ENCODE data around the gene SERBP1.
"Not testable (repeated sequence)": the region's sequence is repeated elsewhere in the genome, so short reads cannot be mapped to it uniquely, and the experiment has no call there.

SERBP1 gene

GRCh38 chr1:67413101-67413500, 17.1 kb downstream of the SERBP1 start:
- in situ Hi-C loops (cut with HindIII; ENCODE audit: low sequenced_read_pairs) = not testable (repeated sequence)

GRCh38 chr1:67408148-67408547, 22.1 kb downstream of the SERBP1 start:
- in situ Hi-C loops (cut with HindIII; ENCODE audit: low sequenced_read_pairs) = loop anchor here (5.0 kb wide), 1 partner anchor 36 kb away; no protein-coding TSS in a partner anchor

GRCh38 chr1:67407498-67407897, 22.7 kb downstream of the SERBP1 start:
- in situ Hi-C loops (cut with HindIII; ENCODE audit: low sequenced_read_pairs) = loop anchor here (5.0 kb wide), 1 partner anchor 35 kb away; no protein-coding TSS in a partner anchor

- in situ Hi-C loops (cut with HindIII; ENCODE audit: low sequenced_read_pairs) = loop anchor here (5.0 kb wide), 1 partner anchor 33 kb away; no protein-coding TSS in a partner anchor
These were observed 24.5 kb downstream of the SERBP1 start for GRCh38 chr1:67405473-67406245.

- in situ Hi-C loops (cut with HindIII; ENCODE audit: low sequenced_read_pairs) = no loop called here
These were observed 26.0 kb downstream of the SERBP1 start for GRCh38 chr1:67404212-67404620.

GRCh38 chr1:67401443-67401842, 28.8 kb downstream of the SERBP1 start:
- in situ Hi-C loops (cut with HindIII; ENCODE audit: low sequenced_read_pairs) = no loop called here

- in situ Hi-C loops (cut with HindIII; ENCODE audit: low sequenced_read_pairs) = not testable (repeated sequence)
These were observed 30.0 kb downstream of the SERBP1 start for GRCh38 chr1:67400029-67400786.

GRCh38 chr1:67399199-67399993, 30.8 kb downstream of the SERBP1 start:
- in situ Hi-C loops (cut with HindIII; ENCODE audit: low sequenced_read_pairs) = no loop called here

GRCh38 chr1:67394548-67394947, 35.7 kb downstream of the SERBP1 start:
- in situ Hi-C loops (cut with HindIII; ENCODE audit: low sequenced_read_pairs) = no loop called here

GRCh38 chr1:67393737-67394136, 36.5 kb downstream of the SERBP1 start:
- in situ Hi-C loops (cut with HindIII; ENCODE audit: low sequenced_read_pairs) = no loop called here

- in situ Hi-C loops (cut with HindIII; ENCODE audit: low sequenced_read_pairs) = no loop called here
These were observed 37.0 kb downstream of the SERBP1 start for GRCh38 chr1:67393240-67393639.

GRCh38 chr1:67390041-67390887, 39.9 kb downstream of the SERBP1 start:
- in situ Hi-C loops (cut with HindIII; ENCODE audit: low sequenced_read_pairs) = no loop called here

- in situ Hi-C loops (cut with HindIII; ENCODE audit: low sequenced_read_pairs) = no loop called here
These were observed 46.1 kb downstream of the SERBP1 start for GRCh38 chr1:67383999-67384638.

- in situ Hi-C loops (cut with HindIII; ENCODE audit: low sequenced_read_pairs) = no loop called here
These were observed 47.9 kb downstream of the SERBP1 start for GRCh38 chr1:67382292-67382691.

GRCh38 chr1:67381154-67381553, 49.0 kb downstream of the SERBP1 start:
- in situ Hi-C loops (cut with HindIII; ENCODE audit: low sequenced_read_pairs) = no loop called here

- in situ Hi-C loops (cut with HindIII; ENCODE audit: low sequenced_read_pairs) = no loop called here
These were observed 52.9 kb downstream of the SERBP1 start for GRCh38 chr1:67377253-67377652.

- in situ Hi-C loops (cut with HindIII; ENCODE audit: low sequenced_read_pairs) = no loop called here
These were observed 53.8 kb downstream of the SERBP1 start for GRCh38 chr1:67376381-67376780.

- in situ Hi-C loops (cut with HindIII; ENCODE audit: low sequenced_read_pairs) = loop anchor here (5.0 kb wide), 1 partner anchor 34 kb away; no protein-coding TSS in a partner anchor
These were observed 57.3 kb downstream of the SERBP1 start for GRCh38 chr1:67372898-67373297.

GRCh38 chr1:67372136-67372535, 58.1 kb downstream of the SERBP1 start:
- in situ Hi-C loops (cut with HindIII; ENCODE audit: low sequenced_read_pairs) = loop anchor here (5.0 kb wide), 1 partner anchor 35 kb away; no protein-coding TSS in a partner anchor

- in situ Hi-C loops (cut with HindIII; ENCODE audit: low sequenced_read_pairs) = loop anchor here (5.0 kb wide), 1 partner anchor 36 kb away; no protein-coding TSS in a partner anchor
These were observed 58.5 kb downstream of the SERBP1 start for GRCh38 chr1:67371681-67372080.
